ENCODE measurements around the gene IL22RA2. TPM values are rescaled to one million over a fixed set of nuclear protein-coding genes. Genes with fewer than 3 reads are reported as not detected.
"Not testable (repeated sequence)": the region's sequence is repeated elsewhere in the genome, so short reads cannot be mapped to it uniquely, and the experiment has no call there.

Gene IL22RA2
- total RNA-seq, 1 experiment from 2014 or later, result not detected

- Histone ChIP-seq H3K36me3 (ENCODE audit: insufficient read depth, low read length) (peaks cover 26% of the 10 kb centered on the region), H2AFZ (ENCODE audit: low read length) (no peak overlapping the region), H3K79me2 (ENCODE audit: low read length) (peaks cover 80% of the 10 kb centered on the region), H3K9ac (ENCODE audit: low read length) (0 out of 2 replicates have a peak overlapping the region, but pooled peaks have one; percentile 80), H3K9me3 (ENCODE audit: low read length) (no peaks in the 10 kb centered on the region), H3K27me3 (ENCODE audit: low read length) (no peaks in the 10 kb centered on the region), H3K4me3 (ENCODE audit: low read length) (no peak overlapping the region; the same call in 1 of the 2 replicates), H3K9me2 (replicated peaks; ENCODE audit: insufficient read depth, low read length) (no peaks in the 10 kb centered on the region), H3K27ac (ENCODE audit: low read length) (no peak overlapping the region), H3K4me1 (ENCODE audit: low read length) (peaks cover 31% of the 10 kb centered on the region), H3K4me2 (ENCODE audit: low read depth, low read length, poor library complexity, severe bottlenecking) (peak overlapping the region; percentile 76), H4K20me1 (ENCODE audit: insufficient read depth, low read depth, low read length) (no peaks in the 10 kb centered on the region; the same call in 1 of the 2 replicates)
- DNase-seq, result no peak
Observed at GRCh38 chr6:137216106-137216505, 42.7 kb upstream of the IL22RA2 start.

- H3K27ac ChIP-seq (ENCODE audit: low read length); H3K4me3 ChIP-seq (ENCODE audit: low read length): not testable (repeated sequence)
- peaks cover 31% of the 10 kb centered on the region for H3K4me1 ChIP-seq (ENCODE audit: low read length)
Observed at GRCh38 chr6:137215630-137216029, 42.2 kb upstream of the IL22RA2 start.

GRCh38 chr6:137214931-137215330 lies 41.5 kb upstream of the IL22RA2 start:
- Histone ChIP-seq H3K9ac (ENCODE audit: low read length) (no peak overlapping the region), H3K27ac (ENCODE audit: low read length) (no peak overlapping the region), H3K79me2 (ENCODE audit: low read length) (peaks cover 92% of the 10 kb centered on the region), H3K27me3 (ENCODE audit: low read length) (no peaks in the 10 kb centered on the region), H4K20me1 (ENCODE audit: insufficient read depth, low read depth, low read length) (no peaks in the 10 kb centered on the region; the same call in 1 of the 2 replicates), H3K4me2 (ENCODE audit: low read depth, low read length, poor library complexity, severe bottlenecking) (no peak overlapping the region), H3K9me2 (replicated peaks; ENCODE audit: insufficient read depth, low read length) (no peaks in the 10 kb centered on the region), H3K4me1 (ENCODE audit: low read length) (peaks cover 25% of the 10 kb centered on the region), H3K9me3 (ENCODE audit: low read length) (no peaks in the 10 kb centered on the region), H2AFZ (ENCODE audit: low read length) (no peak overlapping the region), H3K36me3 (ENCODE audit: insufficient read depth, low read length) (peaks cover 37% of the 10 kb centered on the region), H3K4me3 (ENCODE audit: low read length) (no peak overlapping the region)
- no peak for DNase-seq

More at GRCh38 chr6:137215630-137216029, 42.2 kb upstream of the IL22RA2 start:
- Histone ChIP-seq H3K79me2 (ENCODE audit: low read length) (peaks cover 85% of the 10 kb centered on the region), H3K36me3 (ENCODE audit: insufficient read depth, low read length) (peaks cover 31% of the 10 kb centered on the region)
- H3K9ac ChIP-seq (ENCODE audit: low read length); H4K20me1 ChIP-seq (ENCODE audit: insufficient read depth, low read depth, low read length); DNase-seq; H3K4me2 ChIP-seq (ENCODE audit: low read depth, low read length, poor library complexity, severe bottlenecking); H3K27me3 ChIP-seq (ENCODE audit: low read length); H3K9me3 ChIP-seq (ENCODE audit: low read length); H2AFZ ChIP-seq (ENCODE audit: low read length); H3K9me2 ChIP-seq (replicated peaks; ENCODE audit: insufficient read depth, low read length): not testable (repeated sequence)

- H3K4me3 ChIP-seq (ENCODE audit: low read length), result no peak overlapping the region
- H3K79me2 ChIP-seq (ENCODE audit: low read length), result peaks cover 99% of the 10 kb centered on the region
- no peak overlapping the region for H3K4me2 ChIP-seq (ENCODE audit: low read depth, low read length, poor library complexity, severe bottlenecking)
- H3K36me3 ChIP-seq (ENCODE audit: insufficient read depth, low read length), result peaks cover 42% of the 10 kb centered on the region
- H3K4me1 ChIP-seq (ENCODE audit: low read length), result peaks cover 19% of the 10 kb centered on the region
- no peaks in the 10 kb centered on the region for H3K27me3 ChIP-seq (ENCODE audit: low read length)
- H4K20me1 ChIP-seq (ENCODE audit: insufficient read depth, low read depth, low read length), result no peaks in the 10 kb centered on the region; the same call in 1 of the 2 replicates
- no peaks in the 10 kb centered on the region for H3K9me3 ChIP-seq (ENCODE audit: low read length)
- no peak overlapping the region for H2AFZ ChIP-seq (ENCODE audit: low read length)
- no peaks in the 10 kb centered on the region for H3K9me2 ChIP-seq (replicated peaks; ENCODE audit: insufficient read depth, low read length)
- H3K27ac ChIP-seq (ENCODE audit: low read length), result no peak overlapping the region
- no peak overlapping the region for H3K9ac ChIP-seq (ENCODE audit: low read length)
- DNase-seq, result no peak
Observed at GRCh38 chr6:137213813-137214212, 40.4 kb upstream of the IL22RA2 start.

- Histone ChIP-seq H3K79me2 (ENCODE audit: low read length) (peaks cover 99% of the 10 kb centered on the region), H3K27ac (ENCODE audit: low read length) (no peak overlapping the region), H3K36me3 (ENCODE audit: insufficient read depth, low read length) (peaks cover 42% of the 10 kb centered on the region), H3K4me1 (ENCODE audit: low read length) (peaks cover 19% of the 10 kb centered on the region), H3K9ac (ENCODE audit: low read length) (no peak overlapping the region), H3K9me3 (ENCODE audit: low read length) (no peaks in the 10 kb centered on the region; the same call in 1 of the 2 replicates), H3K4me3 (ENCODE audit: low read length) (no peak overlapping the region), H2AFZ (ENCODE audit: low read length) (no peak overlapping the region), H3K27me3 (ENCODE audit: low read length) (no peaks in the 10 kb centered on the region), H4K20me1 (ENCODE audit: insufficient read depth, low read depth, low read length) (no peaks in the 10 kb centered on the region; the same call in 1 of the 2 replicates), H3K4me2 (ENCODE audit: low read depth, low read length, poor library complexity, severe bottlenecking) (no peak overlapping the region), H3K9me2 (replicated peaks; ENCODE audit: insufficient read depth, low read length) (no peaks in the 10 kb centered on the region)
- no peak for DNase-seq
Observed at GRCh38 chr6:137213331-137213740, 39.9 kb upstream of the IL22RA2 start.

- Histone ChIP-seq H3K36me3 (ENCODE audit: insufficient read depth, low read length) (peaks cover 47% of the 10 kb centered on the region), H3K4me1 (ENCODE audit: low read length) (peaks cover 13% of the 10 kb centered on the region), H4K20me1 (ENCODE audit: insufficient read depth, low read depth, low read length) (no peaks in the 10 kb centered on the region), H3K9ac (ENCODE audit: low read length) (no peak overlapping the region), H3K79me2 (ENCODE audit: low read length) (peaks cover 99% of the 10 kb centered on the region), H3K27ac (ENCODE audit: low read length) (no peak overlapping the region), H3K4me2 (ENCODE audit: low read depth, low read length, poor library complexity, severe bottlenecking) (no peak overlapping the region), H2AFZ (ENCODE audit: low read length) (no peak overlapping the region), H3K9me3 (ENCODE audit: low read length) (no peaks in the 10 kb centered on the region; the same call in 1 of the 2 replicates), H3K9me2 (replicated peaks; ENCODE audit: insufficient read depth, low read length) (no peaks in the 10 kb centered on the region), H3K4me3 (ENCODE audit: low read length) (no peak overlapping the region), H3K27me3 (ENCODE audit: low read length) (no peaks in the 10 kb centered on the region)
- DNase-seq, result no peak
Observed at GRCh38 chr6:137211910-137212309, 38.5 kb upstream of the IL22RA2 start.

- Histone ChIP-seq H3K4me1 (ENCODE audit: low read length) (peaks cover 10% of the 10 kb centered on the region), H4K20me1 (ENCODE audit: insufficient read depth, low read depth, low read length) (no peaks in the 10 kb centered on the region), H3K27ac (ENCODE audit: low read length) (no peak overlapping the region), H3K9me3 (ENCODE audit: low read length) (no peaks in the 10 kb centered on the region; the same call in 1 of the 2 replicates), H3K4me2 (ENCODE audit: low read depth, low read length, poor library complexity, severe bottlenecking) (no peak overlapping the region), H3K9ac (ENCODE audit: low read length) (no peak overlapping the region), H3K9me2 (replicated peaks; ENCODE audit: insufficient read depth, low read length) (no peaks in the 10 kb centered on the region), H3K79me2 (ENCODE audit: low read length) (peaks cover 97% of the 10 kb centered on the region), H3K27me3 (ENCODE audit: low read length) (no peaks in the 10 kb centered on the region), H3K36me3 (ENCODE audit: insufficient read depth, low read length) (peaks cover 57% of the 10 kb centered on the region), H3K4me3 (ENCODE audit: low read length) (no peak overlapping the region), H2AFZ (ENCODE audit: low read length) (no peak overlapping the region)
- DNase-seq, result no peak
Observed at GRCh38 chr6:137210903-137211302, 37.5 kb upstream of the IL22RA2 start.

GRCh38 chr6:137208279-137208678 lies 34.8 kb upstream of the IL22RA2 start:
- Histone ChIP-seq H3K27ac (ENCODE audit: low read length) (no peak overlapping the region), H3K9ac (ENCODE audit: low read length) (no peak overlapping the region), H3K27me3 (ENCODE audit: low read length) (no peaks in the 10 kb centered on the region), H4K20me1 (ENCODE audit: insufficient read depth, low read depth, low read length) (no peaks in the 10 kb centered on the region), H3K9me2 (replicated peaks; ENCODE audit: insufficient read depth, low read length) (no peaks in the 10 kb centered on the region), H3K36me3 (ENCODE audit: insufficient read depth, low read length) (peaks cover 52% of the 10 kb centered on the region), H3K9me3 (ENCODE audit: low read length) (no peaks in the 10 kb centered on the region; the same call in 1 of the 2 replicates), H3K79me2 (ENCODE audit: low read length) (peaks cover 72% of the 10 kb centered on the region), H3K4me2 (ENCODE audit: low read depth, low read length, poor library complexity, severe bottlenecking) (no peak overlapping the region), H2AFZ (ENCODE audit: low read length) (no peak overlapping the region), H3K4me1 (ENCODE audit: low read length) (peaks cover 10% of the 10 kb centered on the region), H3K4me3 (ENCODE audit: low read length) (no peak overlapping the region)
- no peak for DNase-seq

All from Karpas-422 (cell line).